HG02973 (cell line): Measurements from ENCODE around the gene COL4A6.

ENCODE experiments used
- ATAC-seq: cut with Tn5 transposase; IDR thresholded peaks from one replicate; pipeline ENCODE4 v1.9.1; 2021; ENCODE audit warnings: moderate library complexity; ENCODE audit not compliant: unreplicated experiment

Gene COL4A6

DNA sequence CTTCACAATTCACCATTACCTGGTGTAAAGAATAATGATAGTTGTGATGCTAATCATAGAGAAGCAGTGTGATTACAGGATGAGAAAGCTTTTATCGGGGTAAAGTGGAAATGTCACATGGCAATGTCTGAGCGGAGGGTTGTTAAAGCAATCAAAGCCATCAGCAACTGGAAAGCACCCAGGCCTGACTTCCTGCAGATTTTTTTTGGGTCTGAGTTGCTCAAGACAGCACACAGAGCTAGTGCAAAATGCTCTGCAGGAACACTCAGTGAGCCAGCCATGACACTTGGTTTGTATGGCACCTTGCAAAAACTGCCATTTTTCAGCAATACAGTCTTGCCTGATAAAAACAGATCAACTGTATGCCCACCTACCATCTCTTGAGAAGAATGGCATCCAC, 152.9 kb downstream of the COL4A6 start:
- no peak for ATAC-seq

DNA sequence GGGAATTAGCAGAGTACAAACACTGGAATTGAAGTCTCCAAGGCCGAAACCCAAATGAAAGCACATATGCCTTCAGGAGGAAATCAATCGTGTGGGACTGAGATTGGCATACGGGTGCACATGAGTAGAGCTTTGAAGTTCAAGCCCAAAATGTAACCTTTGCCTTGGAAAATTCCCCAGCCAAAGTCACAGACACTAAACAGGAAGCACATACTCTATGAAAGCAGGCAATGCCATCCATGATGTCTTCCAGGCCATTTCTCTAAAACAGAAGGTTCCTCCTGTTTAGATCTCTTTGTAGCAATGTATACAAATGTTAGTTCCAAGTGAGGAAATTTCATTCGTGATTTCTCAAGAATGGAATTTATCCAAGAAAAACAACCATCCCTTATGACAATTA, 162.5 kb downstream of the COL4A6 start:
- no peak for ATAC-seq

DNA sequence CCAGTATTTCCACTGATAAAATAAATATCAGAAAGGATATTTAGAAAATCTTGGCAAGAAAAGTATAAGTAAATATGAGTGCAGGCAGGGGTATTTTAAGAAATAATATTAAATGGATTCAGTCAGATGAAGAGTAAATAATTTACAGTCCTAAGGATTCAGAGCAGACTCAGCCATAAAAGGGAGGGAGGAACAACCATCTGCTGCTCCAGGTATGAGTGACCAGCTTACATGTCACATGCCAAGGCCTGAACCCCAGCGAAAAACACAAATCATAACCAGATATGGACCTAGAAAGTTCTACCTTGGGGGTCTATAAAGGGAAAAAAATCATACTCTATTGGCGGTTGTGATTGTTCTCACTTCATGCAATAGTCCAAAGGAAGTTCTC, 166.8 kb downstream of the COL4A6 start:
- no peak for ATAC-seq

DNA sequence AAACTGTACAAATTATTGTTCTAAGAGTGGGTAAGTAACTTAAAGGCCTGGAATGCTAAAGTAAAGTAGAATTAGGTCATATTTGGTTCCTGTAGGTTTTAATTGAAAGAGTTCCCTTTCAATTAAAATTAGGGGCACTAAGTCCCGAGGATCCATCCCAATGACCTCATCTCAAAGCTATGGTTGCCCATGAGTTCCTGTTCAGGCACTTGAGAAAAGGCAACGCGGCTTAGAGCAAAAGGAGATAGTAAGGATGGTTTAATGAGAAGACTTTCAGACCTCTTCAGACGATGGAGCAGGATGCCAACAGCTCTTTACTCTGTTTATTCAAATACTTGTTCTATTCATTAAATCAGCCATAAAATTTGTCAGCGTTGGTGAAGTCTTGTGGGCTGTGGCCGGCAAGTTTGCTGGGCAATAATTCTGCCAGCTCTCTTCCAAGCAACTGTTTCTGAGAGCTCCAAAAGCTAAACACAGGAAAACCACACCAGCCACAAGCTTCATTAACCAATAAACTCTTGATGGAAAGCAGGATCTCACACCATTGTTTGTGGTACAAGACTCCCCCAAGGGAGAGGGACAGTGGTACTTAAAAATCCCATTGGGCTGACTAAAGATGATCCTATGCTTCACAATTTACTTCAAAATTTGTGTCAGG, 167.4 kb downstream of the COL4A6 start:
- no peak for ATAC-seq

DNA sequence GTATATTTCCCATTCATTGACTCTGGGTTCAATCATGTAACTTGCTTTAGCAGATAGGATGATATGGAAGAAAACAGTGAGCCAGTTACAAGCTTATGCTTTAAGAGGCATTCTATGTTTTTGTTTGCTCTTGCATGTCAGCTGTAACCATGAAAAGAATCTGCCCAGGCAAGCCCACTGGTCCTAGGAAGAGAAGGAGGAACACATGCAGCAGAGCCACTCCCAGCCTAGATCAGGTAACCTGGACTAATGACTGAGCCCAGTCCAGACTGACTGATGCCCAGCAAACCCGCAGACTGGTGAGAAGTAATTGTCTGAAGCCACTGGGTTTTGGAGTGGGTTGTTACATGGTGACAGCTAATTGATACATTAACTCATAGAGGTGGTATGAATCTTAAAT, 167.9 kb downstream of the COL4A6 start:
- no peak for ATAC-seq

DNA sequence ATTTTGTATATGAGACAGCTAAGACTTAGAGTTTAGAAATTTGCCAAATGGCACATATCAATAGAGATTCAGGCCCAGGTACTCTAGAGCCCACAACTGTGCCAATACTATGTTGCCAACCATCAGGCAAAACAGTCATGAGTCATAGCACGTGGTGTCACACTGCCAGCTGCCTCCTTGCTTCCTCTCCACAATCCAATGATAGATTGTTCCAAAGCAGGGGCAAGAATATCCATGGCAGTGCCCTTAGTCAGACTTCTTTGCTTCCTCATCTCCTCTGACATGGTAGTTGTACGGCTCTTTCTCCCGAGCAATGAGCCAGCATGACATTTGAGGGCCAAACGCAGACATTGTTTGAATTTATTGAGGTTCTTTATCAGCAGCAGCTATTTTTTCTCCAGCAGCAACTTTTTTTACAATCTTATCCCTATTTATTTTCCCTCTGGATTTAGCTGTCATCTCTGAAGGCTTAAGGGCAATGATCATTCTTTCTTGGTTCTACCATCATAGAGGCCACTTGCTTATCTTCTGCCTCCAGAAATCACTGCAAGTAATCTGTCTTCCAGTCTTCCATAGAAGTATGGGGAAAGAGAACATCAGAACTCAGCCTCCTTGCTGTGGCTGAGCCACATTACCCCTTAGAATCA, 169.7 kb downstream of the COL4A6 start:
- ATAC-seq = no peak

DNA sequence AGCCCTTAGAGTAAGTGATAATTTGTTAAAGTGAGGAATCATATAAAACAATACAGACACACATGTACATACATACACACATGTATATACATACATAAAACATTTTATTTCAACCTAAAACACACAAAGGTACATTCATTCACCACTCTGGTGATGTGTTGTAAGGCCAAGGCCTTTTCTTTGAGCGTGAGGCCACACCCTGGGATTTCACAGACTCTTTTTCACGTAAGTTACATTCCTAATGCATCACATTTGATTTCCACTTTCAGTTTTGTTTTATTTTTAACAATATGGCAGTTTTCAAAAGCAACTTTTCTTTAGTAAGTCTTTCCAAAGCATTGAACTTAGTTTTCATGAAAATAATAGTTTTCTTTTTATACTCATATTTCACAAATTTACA, 170.7 kb downstream of the COL4A6 start:
- ATAC-seq = no peak

DNA sequence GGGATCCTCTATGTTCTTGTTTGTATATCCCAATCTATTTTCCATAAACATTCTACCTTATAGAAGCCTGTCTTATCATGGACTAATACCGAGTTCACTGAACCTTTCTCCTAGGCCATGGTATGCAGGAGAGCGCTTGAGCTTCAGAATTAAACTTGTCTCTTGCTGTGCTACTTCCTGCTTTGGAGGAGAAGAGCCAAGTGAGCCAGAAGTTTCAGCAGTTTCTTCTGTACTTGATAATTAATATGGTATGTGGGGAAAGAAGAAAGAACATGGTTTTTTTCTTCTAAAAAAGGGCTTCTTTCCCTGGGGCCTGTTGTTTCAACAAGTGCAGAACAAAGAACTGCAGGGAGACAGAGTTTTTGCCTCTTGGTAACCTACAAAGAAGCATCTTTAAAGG, 173.8 kb downstream of the COL4A6 start:
- no peak for ATAC-seq

DNA sequence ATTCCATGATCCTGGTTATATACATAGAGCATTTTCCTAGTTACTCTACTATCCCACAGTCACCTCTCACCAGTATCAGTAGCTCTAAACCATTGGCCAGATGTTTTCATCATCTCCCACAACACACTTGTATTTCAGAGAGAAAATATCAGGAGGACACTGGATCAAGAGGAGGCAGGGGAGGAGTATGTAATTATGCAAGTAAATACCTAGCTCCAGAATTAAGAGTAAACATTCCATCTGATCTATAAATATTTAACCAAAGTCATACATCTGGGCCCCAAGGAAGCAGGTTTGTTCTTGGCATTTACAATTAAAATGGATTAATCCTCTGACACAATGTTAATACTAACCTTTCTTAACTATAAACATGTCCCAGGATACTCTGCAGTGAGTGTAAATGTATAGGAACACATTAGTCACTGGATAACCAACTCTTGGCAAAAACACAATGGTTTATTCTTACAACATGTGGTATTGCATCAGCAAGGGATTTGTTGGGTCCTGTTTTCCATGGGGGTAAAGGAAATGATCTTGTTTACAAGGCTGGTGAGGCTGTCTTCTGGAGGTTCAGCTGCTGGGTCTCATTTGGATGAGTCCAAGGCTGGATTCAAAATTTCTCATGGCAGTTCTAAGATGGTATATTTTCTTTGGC, 176.5 kb downstream of the COL4A6 start:
- ATAC-seq = no peak

DNA sequence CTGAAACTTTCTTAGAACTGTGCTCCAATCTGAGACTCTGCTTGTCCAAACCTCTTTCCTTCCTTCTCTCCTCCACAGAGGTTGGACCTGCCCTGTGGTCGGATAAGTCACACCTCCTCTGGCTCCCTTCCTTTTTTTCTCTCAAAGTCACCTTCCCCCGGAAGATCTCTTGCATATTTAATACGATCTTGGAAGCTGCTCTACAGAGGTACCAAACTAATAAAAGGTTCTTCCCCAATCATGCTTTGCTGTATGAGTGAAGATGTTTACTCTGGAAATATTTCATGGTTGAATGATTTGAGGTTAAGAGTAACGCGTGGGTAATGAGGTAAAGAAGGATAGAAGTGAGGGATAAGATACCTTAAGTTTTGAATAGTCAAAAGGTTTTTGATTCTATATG, 180.7 kb downstream of the COL4A6 start:
- ATAC-seq = no peak

DNA sequence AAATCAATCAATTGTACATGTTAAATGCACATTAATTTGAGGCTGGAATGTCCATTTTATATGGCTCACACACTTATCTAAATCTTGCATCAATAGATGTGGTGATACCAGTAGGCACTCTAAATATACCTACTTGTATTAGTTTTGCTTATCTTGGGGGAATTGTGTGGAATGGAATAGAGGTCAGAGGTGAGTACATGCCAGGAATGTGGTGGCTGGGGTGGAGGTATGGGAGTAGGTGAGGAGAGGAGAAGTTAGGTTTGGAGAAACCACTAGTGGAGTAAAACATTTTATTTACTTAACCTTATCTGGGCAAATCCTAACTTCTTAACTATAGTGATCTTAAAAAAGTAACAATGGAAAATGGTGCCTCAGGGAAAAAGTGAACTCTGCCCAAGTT, 183.6 kb downstream of the COL4A6 start:
- ATAC-seq = no peak

DNA sequence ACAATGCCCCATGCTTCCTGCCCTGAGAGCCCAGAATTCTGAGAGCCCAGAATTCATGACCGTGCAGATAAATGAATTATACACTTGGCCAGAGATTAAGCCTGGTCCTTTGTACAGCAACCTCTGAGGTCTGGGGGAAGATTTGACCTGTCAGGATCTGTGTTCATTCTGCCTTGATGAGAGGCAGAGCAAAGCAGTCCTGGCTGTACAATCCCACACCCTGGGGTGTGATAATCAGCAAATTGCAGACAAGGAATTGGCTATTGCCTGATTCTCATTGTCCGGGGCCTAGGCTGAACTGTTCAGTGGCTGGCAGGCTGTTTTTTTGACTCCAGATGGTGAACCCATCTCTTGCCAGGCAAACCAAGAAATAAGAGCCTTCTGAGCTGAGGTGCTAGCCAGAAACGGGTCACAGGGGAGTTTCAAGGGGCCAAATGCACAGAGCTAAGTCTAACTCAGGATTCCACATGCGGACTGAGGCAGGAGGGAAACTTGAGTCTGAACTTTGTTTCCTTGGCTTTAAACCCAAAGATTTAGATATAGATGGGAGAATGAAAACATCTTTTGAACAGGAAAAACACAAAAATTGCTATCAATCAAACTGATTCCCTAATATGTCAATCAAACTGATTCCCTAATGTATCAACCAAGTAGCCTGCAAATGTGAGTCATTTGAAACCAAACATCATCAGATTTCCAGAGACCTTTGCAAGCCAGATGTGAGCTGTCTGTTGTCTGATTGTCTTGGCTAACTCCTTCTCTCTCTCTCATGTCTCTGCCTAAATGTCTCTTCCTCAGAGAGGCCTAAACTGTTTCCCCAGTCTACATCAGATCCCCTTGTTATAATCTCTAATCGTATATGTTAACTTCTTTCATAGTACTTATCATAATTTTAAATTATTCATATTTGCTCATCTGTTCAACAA, 187.3 kb downstream of the COL4A6 start:
- ATAC-seq = no peak

DNA sequence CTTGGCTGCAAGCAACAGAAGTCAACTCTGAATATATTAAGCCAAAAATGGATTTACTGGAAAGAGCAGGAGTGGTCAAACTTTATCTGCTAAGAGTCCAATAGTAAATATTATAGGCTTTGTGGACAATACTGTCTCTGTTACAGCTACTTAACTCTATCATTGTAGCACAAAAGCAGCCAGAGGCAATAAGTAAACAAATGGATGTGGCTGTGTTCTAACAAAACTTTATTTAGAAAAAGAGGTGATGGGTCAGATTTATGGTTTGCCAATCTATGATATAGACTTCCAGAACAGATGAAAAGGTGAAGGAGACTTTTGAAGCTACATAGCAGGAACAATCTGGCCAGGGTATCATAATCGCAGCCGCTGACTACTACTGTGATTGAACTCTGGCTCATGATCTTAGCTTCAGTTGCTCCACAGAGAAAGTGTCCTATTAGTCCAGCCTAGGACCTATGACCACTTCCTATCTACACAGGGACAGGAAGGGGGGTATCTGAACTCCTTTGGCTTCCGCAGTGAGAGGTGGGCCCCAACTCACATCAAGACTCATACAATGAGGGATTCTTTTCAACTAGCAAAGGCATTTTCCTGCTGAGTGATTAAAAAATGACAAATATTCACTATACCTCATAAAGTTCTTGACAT, 191.8 kb downstream of the COL4A6 start:
- ATAC-seq = no peak

DNA sequence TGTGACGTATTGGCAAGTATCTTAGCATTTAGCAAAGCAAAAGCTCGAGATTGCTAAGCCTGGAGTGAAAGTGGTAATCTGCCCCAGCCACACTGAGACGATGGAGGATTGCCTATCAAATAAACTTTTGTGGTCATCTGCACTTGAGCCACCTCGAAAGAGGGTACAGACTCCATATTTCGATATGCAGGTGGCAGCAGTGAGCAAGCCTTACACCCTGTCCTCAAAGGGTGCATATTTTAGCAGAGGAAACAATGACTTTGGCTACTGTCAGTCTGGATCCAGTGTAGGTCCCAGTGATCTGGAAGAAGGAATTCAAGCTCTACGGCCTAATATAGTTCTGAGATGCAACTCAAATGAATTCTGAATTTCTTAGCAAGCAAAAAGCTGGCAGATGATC, 192.8 kb downstream of the COL4A6 start:
- ATAC-seq = no peak

DNA sequence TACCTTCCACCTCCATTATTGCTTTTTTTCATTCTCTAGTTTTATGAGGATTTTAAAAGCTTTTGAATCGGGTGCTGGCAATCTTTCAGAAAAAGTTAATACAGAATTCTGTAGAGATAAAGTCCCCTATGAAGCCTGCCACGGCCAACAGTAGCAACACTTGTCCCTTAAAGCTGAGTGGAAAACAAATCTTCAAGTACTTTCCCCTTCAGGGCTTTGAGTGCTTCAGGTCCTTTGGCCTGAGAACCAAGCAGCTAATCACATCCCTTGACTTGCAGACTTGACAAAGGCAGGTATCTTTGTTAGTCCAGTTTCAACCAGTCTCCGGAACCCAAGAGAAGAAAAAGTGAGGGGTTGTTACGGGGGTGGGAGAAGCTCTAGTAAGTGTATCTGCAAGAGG, 202.2 kb downstream of the COL4A6 start:
- no peak for ATAC-seq

DNA sequence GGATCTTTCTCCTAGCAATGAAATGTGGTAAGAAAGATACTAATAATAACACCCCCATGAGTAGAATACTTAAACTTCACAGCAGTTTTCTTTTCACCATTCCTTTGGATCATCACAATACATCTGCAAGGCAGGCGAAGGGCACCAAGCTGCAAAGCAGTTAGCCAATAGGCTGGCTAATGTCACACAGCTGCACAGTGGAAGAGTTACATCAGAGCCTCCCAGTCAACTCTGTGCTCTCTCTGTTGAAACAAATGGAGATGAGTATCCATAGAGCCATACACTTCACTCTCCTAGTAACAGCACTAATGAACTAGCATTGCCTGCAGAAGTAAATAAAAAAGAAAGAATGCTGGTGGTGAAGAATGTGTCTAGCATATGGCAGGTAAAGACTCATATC, 207.6 kb downstream of the COL4A6 start:
- no peak for ATAC-seq

DNA sequence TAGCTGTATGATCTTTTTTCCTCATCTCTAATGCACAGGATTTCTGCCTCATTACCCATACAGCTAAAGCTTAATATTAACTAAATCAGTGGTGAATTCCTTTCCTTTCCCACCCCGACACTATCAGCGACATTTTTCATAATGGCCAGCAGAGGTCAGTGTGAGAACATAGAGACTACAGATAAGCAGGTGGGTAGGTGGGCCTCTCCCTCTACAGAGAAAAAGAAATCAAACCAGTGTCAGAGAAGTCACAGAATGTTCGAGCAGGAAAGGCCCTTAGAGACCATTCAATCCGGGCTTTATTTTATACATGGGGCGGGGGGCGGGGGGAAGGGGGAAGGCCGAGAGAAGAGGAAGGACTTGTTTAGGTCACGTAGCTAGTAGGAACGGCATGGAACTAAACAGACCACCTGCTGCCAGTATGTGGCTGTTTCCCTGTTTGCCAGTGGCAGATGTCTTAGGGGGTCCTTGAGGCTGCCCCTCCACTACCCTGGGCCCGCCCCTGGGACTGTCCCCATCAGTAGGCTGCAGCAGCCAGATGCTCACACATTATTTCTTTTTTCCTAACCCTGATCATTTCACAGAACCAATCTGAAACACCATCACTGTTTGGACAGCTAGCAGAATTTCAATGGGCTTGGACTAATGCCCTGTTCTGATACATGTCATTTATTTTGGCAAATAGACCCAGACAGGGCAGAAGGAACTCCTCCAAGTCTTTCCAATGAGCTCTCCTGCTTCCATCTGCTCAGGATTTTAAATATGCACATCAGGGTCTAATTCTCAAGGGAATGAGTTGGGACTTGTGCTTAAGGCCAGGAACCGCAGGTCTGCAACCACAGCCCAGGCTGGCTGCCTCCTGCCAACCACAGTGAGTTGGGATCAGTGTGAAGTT, 213.2 kb downstream of the COL4A6 start:
- no peak for ATAC-seq

DNA sequence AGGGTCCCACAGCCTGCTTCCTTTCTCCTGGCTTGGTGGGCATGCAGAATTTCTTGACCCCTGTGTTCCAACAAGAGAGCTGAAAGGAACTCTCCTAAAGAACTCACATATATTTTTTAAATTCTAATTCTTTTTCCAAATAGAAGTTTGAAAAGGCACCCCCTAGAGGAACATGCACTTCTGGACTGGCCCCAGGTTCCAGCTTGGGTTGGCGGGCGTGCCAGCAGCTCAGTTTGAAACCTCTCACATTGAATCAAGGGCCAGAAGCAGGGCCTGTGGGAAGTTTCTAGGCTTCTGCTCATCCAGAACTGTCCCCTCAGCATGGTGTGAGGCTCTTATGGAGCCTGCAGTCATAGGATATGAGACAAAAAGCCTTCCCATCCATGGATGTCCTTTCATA, 214.0 kb downstream of the COL4A6 start:
- ATAC-seq = no peak

DNA sequence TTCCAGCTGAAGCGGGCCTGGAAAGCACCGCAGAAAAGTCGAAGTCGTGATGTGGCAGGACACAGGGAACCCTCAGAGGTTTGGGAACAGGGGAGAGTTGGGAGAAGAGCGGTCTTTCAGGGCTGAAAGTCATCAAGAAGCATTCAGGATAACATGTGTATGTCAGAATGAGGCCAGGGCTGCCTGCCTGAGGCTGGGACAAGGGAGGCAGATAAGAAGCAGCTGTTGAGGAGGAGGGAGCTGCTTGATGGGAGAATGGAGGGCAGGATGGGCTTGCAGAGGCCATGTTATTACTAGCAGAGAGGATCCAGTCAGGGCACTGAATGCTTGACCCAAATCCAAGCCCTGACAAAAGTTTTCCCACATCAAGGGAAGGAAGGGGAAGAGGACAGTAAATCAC, 214.6 kb downstream of the COL4A6 start:
- no peak for ATAC-seq

DNA sequence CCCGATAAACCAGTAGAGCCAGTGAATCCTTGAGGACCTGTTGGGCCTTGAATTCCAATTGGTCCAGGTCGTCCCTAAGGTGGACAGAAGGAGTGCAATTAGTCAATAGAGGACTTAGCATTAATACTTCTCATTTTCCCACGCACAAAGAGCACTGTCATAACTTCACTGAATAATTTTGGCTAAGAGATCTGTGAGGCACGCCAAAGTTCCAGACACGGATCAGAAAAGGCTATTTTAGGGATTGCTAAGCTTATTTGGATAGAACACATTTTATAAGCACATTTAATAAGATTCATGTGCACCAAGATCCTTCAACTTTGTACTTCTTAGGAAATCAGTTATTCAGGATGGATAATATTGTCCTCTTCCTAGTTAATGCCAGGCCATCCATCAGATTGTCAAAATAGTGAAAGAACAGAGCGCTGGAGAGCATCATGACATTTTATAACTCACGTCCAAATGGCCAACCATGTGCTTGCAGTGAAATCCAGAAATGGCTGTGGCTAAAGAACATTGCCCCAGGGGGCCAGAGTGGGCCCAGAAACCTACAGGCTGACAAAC, 216.8 kb downstream of the COL4A6 start:
- ATAC-seq = no peak
